Lung (tissue), 12 donors: Measurements from ENCODE around the gene CCL27. TPM values are rescaled to one million over a fixed set of nuclear protein-coding genes. Genes with fewer than 3 reads are reported as not detected.

Experiments
- ATAC-seq: fragments of 200-7000 bp; cut with Tn5 transposase; one replicate; pipeline ENCODE4 v1.9.1; 2020; ENCODE audit warnings: moderate number of reproducible peaks; ENCODE audit not compliant: insufficient read depth, low FRiP score
- DNase-seq, 3 donors: peaks; one replicate each; pipeline ENCODE4 v3.0.0-alpha.2; 2013 to 2017
- H3K27ac ChIP-seq, 2 donors: one replicate each; pipeline ENCODE4 v1.5.1; 2013; ENCODE audit warnings: mild to moderate bottlenecking in 2 of 2, moderate library complexity in 2 of 2, control low read depth in 1 of 2, inconsistent platforms in 1 of 2, low read depth in 1 of 2, low read length in 1 of 2
- H3K27me3 ChIP-seq, 3 donors: one replicate each; pipeline ENCODE4 v1.5.1; 2013; ENCODE audit warnings: low read length in 2 of 3; ENCODE audit not compliant: control insufficient read depth in 3 of 3, insufficient read depth in 3 of 3
- H3K36me3 ChIP-seq, 4 donors: one replicate each; pipeline ENCODE4 v1.5.1; 2013; ENCODE audit warnings: low read length in 4 of 4, mild to moderate bottlenecking in 1 of 4, moderate library complexity in 1 of 4; ENCODE audit not compliant: control insufficient read depth in 4 of 4, insufficient read depth in 4 of 4
- H3K4me1 ChIP-seq, 5 donors: one replicate each; pipeline ENCODE4 v1.5.1; 2013; ENCODE audit warnings: low read length in 5 of 5, mild to moderate bottlenecking in 2 of 5, moderate library complexity in 1 of 5; ENCODE audit not compliant: control insufficient read depth in 5 of 5, insufficient read depth in 5 of 5
- H3K4me3 ChIP-seq: one replicate; pipeline ENCODE4 v1.5.1; 2013; ENCODE audit warnings: mild to moderate bottlenecking, control low read depth, moderate library complexity
- H3K9ac ChIP-seq, 2 donors: one replicate each; pipeline ENCODE4 v1.5.1; 2013; ENCODE audit warnings: low read length in 2 of 2, control low read depth in 1 of 2; ENCODE audit not compliant: insufficient read depth in 1 of 2
- H3K9me3 ChIP-seq, 4 donors: one replicate each; pipeline ENCODE4 v1.5.1; 2013; ENCODE audit warnings: low read length in 3 of 4, mild to moderate bottlenecking in 1 of 4, moderate library complexity in 1 of 4; ENCODE audit not compliant: control insufficient read depth in 4 of 4, insufficient read depth in 3 of 4
- CTCF ChIP-seq: IDR thresholded peaks from 2 replicates; pipeline ENCODE4 v1.5.1; 2012; ENCODE audit warnings: mild to moderate bottlenecking; ENCODE audit errors: control extremely low read depth, extremely low read depth
- WGBS, 2 donors: extraction: QIAGEN DNeasy Blood & Tissue Kit; methylation state at CpG; one replicate each; pipeline ENCODE4 v1.1.7; 2013; 5-methylcytosine and 5-hydroxymethylcytosine counted together
- polyA plus RNA-seq, 2 donors: library from polyadenylated mRNA; stranded (reverse); fragments of 200-250 nt; gene quantifications; one replicate each; pipeline ENCODE4 v1.2.1, GENCODE V29; 2013
- total RNA-seq, 2 donors: library from RNA; depleted of rRNA in 1 of 2; stranded (reverse); fragments of >200 nt in 1 of 2; gene quantifications; one replicate each; pipeline ENCODE4 v1.2.1, GENCODE V29; 2014 to 2021
- donor health status: control.
- donor health status: control.
- donor health status: Bipolar disorder and iron deficiency.
- donor health status: healthy.
- donor health status: DM: yes; HTN: yes; CAD: no.

CCL27 gene
- total and polyA plus RNA-seq, 4 donors, result 0.05 to 0.55 TPM; not detected in 2

GRCh38 chr9:34624475-34625185 is 37.8 kb downstream of the CCL27 start:
- WGBS, 2 donors, result 14 to 20% methylated on average over 39 of the region's 39 CpGs
- no peak for DNase-seq

GRCh38 chr9:34623374-34624235 is 38.9 kb downstream of the CCL27 start:
- Histone ChIP-seq H3K27me3 (peaks cover 7 to 71% (median 67%) of the 10 kb centered on the region in 3 donors), H3K27ac (no peak overlapping the region), H3K4me3 (no peak overlapping the region), H3K36me3 (no peaks in the 10 kb centered on the region), H3K9me3 (peaks cover 0 to 6% (median 0%) of the 10 kb centered on the region in 4 donors), H3K9ac (no peak overlapping the region), H3K4me1 (peaks cover 0 to 16% (median 12%) of the 10 kb centered on the region in 5 donors)
- no peak for TF ChIP-seq CTCF
- no peak for ATAC-seq
- no peak for DNase-seq
- WGBS, 2 donors, result 8 to 9% methylated on average over 56 to 63 of the region's 63 CpGs

More at GRCh38 chr9:34624475-34625185, 37.8 kb downstream of the CCL27 start:
- no peak overlapping the region for H3K9ac ChIP-seq
- peaks cover 7 to 78% (median 73%) of the 10 kb centered on the region in 3 donors for H3K27me3 ChIP-seq
- no peak overlapping the region for H3K27ac ChIP-seq
- ATAC-seq, result no peak
- H3K9me3 ChIP-seq, result peaks cover 0 to 6% (median 0%) of the 10 kb centered on the region in 4 donors
- peaks cover 0 to 13% (median 9%) of the 10 kb centered on the region in 5 donors for H3K4me1 ChIP-seq
- H3K36me3 ChIP-seq, result no peaks in the 10 kb centered on the region
- H3K4me3 ChIP-seq, result no peak overlapping the region
- TF ChIP-seq CTCF, result no peak

- peak; percentile 96 for ATAC-seq
- H3K36me3 ChIP-seq, result peaks cover 5 to 24% (median 17%) of the 10 kb centered on the region in 4 donors
These were observed 42.1 kb downstream of the CCL27 start, which contains the start of gene DCTN3 for GRCh38 chr9:34620061-34620994. Gene DCTN3 (minus strand): TSS chr9:34620495. CDS start chr9:34620464, 31 bp downstream.

More at GRCh38 chr9:34620061-34620994, 42.1 kb downstream of the CCL27 start, which contains the start of gene DCTN3:
- 5% methylated on average over 43 of the region's 43 CpGs for WGBS, 2 donors
- Histone ChIP-seq H3K9ac (peak within 1 kb of the TSS; percentile 51 to 63), H3K27ac (peak within 1 kb of the TSS in 1 of 2 donors; percentile 58), H3K9me3 (peaks cover 0 to 6% (median 0%) of the 10 kb centered on the region in 4 donors), H3K4me3 (peak within 1 kb of the TSS; percentile 83), H3K4me1 (peaks cover 0 to 13% (median 7%) of the 10 kb centered on the region in 5 donors), H3K27me3 (peaks cover 4 to 38% (median 35%) of the 10 kb centered on the region in 3 donors)
- peak; percentile 95 to 97 (median 96) for DNase-seq
- TF ChIP-seq CTCF, result no peak
